Skeletal muscle tissue (tissue), 4 donors: Measurements from ENCODE around the gene RELA. TPM values are rescaled to one million over a fixed set of nuclear protein-coding genes. Genes with fewer than 3 reads are reported as not detected.
"Not testable (repeated sequence)": the region's sequence is repeated elsewhere in the genome, so short reads cannot be mapped to it uniquely, and the experiment has no call there.

Source experiments
- H3K27ac ChIP-seq: one replicate; pipeline ENCODE4 v1.7.0; 2013; ENCODE audit warnings: mild to moderate bottlenecking, low read depth, low read length, inconsistent platforms
- H3K27me3 ChIP-seq, 3 donors: one replicate each; pipeline ENCODE4 v1.7.0; 2013; ENCODE audit warnings: low read length in 3 of 3; ENCODE audit not compliant: control insufficient read depth in 3 of 3, insufficient read depth in 3 of 3
- H3K36me3 ChIP-seq, 3 donors: one replicate each; pipeline ENCODE4 v1.7.0; 2013; ENCODE audit warnings: low read length in 3 of 3; ENCODE audit not compliant: control insufficient read depth in 3 of 3, insufficient read depth in 3 of 3
- H3K4me1 ChIP-seq, 3 donors: one replicate each; pipeline ENCODE4 v1.7.0; 2013; ENCODE audit warnings: low read length in 3 of 3, mild to moderate bottlenecking in 3 of 3; ENCODE audit not compliant: control insufficient read depth in 3 of 3, insufficient read depth in 3 of 3
- H3K4me3 ChIP-seq, 3 donors: one replicate each; pipeline ENCODE4 v1.7.0; 2013; ENCODE audit warnings: low read length in 3 of 3
- H3K9ac ChIP-seq, 3 donors: one replicate each; pipeline ENCODE4 v1.7.0; 2013; ENCODE audit warnings: low read length in 3 of 3, mild to moderate bottlenecking in 3 of 3, moderate library complexity in 2 of 3, low read depth in 1 of 3
- H3K9me3 ChIP-seq, 3 donors: one replicate each; pipeline ENCODE4 v1.7.0; 2013; ENCODE audit warnings: low read length in 3 of 3; ENCODE audit not compliant: control insufficient read depth in 3 of 3
- total RNA-seq: library from RNA; depleted of rRNA; stranded (reverse); fragments of >200 nt; gene quantifications from one replicate; pipeline ENCODE4 v1.2.3, GENCODE V29; 2014
- donor health status: Osteomylitis.

The RELA gene
- total RNA-seq, 1 donor from 2014 or later, result 13.0 TPM

DNA sequence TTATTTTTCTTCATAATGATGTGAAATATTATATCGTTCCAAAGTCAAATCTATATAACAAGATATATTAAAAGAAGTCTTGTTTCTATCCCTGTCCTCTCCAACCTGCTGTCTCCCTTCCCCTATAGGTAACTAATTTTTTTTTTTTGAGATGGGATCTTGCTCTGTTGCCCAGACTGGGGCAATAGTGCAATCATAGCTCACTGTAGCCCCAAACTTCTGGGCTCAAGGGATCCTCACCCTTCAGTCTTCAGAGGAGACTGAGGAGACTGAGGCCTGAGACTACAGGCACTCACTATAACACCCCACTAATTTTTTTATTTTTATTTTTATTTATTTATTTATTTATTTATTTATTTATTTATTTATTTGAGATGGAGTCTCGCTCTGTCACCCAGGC, 10.3 kb upstream of the RELA start:
- no peak overlapping the region for H3K4me3 ChIP-seq
- no peaks in the 10 kb centered on the region for H3K36me3 ChIP-seq
- H3K9ac ChIP-seq, result no peak overlapping the region
- no peaks in the 10 kb centered on the region for H3K27me3 ChIP-seq
- no peaks in the 10 kb centered on the region for H3K9me3 ChIP-seq
- H3K4me1 ChIP-seq, result no peaks in the 10 kb centered on the region
- H3K27ac ChIP-seq, result no peak overlapping the region

GRCh38 chr11:65672180-65672860, 9.6 kb upstream of the RELA start:
- H3K27me3 ChIP-seq, result no peaks in the 10 kb centered on the region

GRCh38 chr11:65663639-65664200, 1.0 kb upstream of the RELA start:
- Histone ChIP-seq H3K36me3 (peaks cover 24 to 28% (median 25%) of the 10 kb centered on the region in 3 donors), H3K4me1 (peaks cover 14 to 23% (median 19%) of the 10 kb centered on the region in 3 donors), H3K4me3 (peak overlapping the region; percentile 80 to 95 (median 86)), H3K9me3 (no peaks in the 10 kb centered on the region), H3K27ac (peak overlapping the region; percentile 98), H3K9ac (peak overlapping the region; percentile 92 to 99 (median 97)), H3K27me3 (no peaks in the 10 kb centered on the region)

More at GRCh38 chr11:65672180-65672860, 9.6 kb upstream of the RELA start:
- H3K27ac ChIP-seq, result no peak overlapping the region
- H3K36me3 ChIP-seq, result no peaks in the 10 kb centered on the region
- no peaks in the 10 kb centered on the region for H3K4me1 ChIP-seq
- H3K9me3 ChIP-seq, result no peaks in the 10 kb centered on the region
- H3K9ac ChIP-seq, result no peak overlapping the region
- no peak overlapping the region for H3K4me3 ChIP-seq

DNA sequence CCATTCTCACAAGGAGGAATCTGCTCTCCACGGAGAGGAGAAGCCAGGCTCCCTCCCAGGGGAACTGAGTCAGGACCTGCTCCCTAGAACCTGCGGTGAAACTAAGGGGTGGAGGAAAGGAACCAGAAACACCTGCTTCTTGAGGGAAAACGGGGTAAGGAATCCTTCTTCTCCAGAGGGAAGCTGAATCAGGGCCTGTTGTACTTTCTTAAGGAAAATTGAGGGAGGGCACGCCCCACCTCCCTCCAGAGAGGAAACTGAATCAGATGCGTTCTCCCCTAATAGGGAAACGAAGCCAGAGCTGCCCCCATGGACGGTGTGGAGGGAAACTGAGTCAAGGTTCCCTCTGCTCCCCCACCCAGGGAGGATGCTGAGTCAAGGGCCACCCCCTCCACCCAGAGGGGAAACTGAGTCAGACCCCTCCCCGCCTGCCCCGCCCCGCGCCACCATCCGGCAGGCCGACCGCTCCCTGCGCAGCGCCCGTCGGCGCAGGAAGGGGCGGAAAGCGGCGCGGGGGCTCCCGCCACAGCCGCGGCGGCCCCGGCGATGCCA, 393 bp downstream of the RELA start:
- peak overlapping the region; percentile 98 for H3K27ac ChIP-seq
- peaks cover 14 to 23% (median 19%) of the 10 kb centered on the region in 3 donors for H3K4me1 ChIP-seq
- H3K36me3 ChIP-seq, result peaks cover 38 to 42% (median 39%) of the 10 kb centered on the region in 3 donors
- no peaks in the 10 kb centered on the region for H3K27me3 ChIP-seq
- H3K4me3 ChIP-seq, result peak overlapping the region; percentile 86 to 97 (median 95)
- no peaks in the 10 kb centered on the region for H3K9me3 ChIP-seq
- H3K9ac ChIP-seq, result peak overlapping the region; percentile 96 to 97 (median 97)

GRCh38 chr11:65661599-65662246, 993 bp downstream of the RELA start:
- Histone ChIP-seq H3K9me3 (no peaks in the 10 kb centered on the region), H3K4me3 (peak overlapping the region; percentile 86 to 97 (median 95)), H3K9ac (peak overlapping the region; percentile 96 to 97 (median 97)), H3K4me1 (peaks cover 14 to 23% (median 19%) of the 10 kb centered on the region in 3 donors), H3K36me3 (peaks cover 43 to 47% (median 44%) of the 10 kb centered on the region in 3 donors), H3K27ac (peak overlapping the region; percentile 98), H3K27me3 (no peaks in the 10 kb centered on the region)

DNA sequence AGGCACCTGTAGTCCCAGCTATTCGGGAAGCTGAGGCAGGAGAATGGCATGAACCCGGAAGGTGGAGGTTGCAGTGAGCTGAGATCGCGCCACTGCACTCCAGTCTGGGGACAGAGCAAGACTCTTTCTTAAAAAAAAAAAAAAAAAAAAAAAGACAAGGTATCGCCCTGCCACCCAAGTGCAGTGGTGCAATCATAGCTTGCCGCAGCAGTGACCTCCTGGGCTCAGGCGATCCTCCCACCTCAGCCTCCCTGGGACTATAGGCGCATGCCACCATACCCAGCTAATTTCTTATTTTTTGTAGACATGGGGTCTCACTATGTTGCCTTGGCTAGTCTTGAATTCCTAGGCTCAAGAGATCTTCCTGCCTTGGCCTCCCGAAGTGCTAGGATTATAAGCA, 1.8 kb downstream of the RELA start:
- Histone ChIP-seq H3K4me1 (peaks cover 14 to 23% (median 19%) of the 10 kb centered on the region in 3 donors), H3K9ac (peak overlapping the region in 1 of 3 donors; percentile 97), H3K36me3 (peaks cover 50% of the 10 kb centered on the region in 3 donors), H3K4me3 (peak overlapping the region in 1 of 3 donors; percentile 95)
- H3K27me3 ChIP-seq, H3K9me3 ChIP-seq, H3K27ac ChIP-seq: not testable (repeated sequence)

DNA sequence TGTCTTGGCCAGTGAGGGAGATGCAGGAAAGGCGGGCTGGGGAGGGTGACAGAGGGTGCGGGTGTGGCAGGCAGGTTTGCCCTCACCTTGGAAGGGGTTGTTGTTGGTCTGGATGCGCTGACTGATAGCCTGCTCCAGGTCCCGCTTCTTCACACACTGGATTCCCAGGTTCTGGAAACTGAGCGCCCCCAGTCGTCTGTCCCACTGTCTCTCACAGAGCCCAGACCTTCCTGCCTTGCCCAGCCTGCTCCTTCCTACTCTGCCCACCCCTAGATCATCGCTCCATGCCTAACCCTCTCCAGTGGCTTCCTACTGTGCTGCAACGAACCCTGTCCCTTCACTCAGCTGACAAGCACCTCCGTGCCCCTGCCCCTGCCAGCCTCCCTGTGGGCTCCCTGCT, 2.7 kb downstream of the RELA start:
- H3K36me3 ChIP-seq, result peaks cover 59% of the 10 kb centered on the region in 3 donors
- H3K9me3 ChIP-seq, result no peaks in the 10 kb centered on the region
- no peak overlapping the region for H3K27ac ChIP-seq
- H3K4me3 ChIP-seq, result no peak overlapping the region
- H3K9ac ChIP-seq, result peak overlapping the region in 1 of 3 donors; percentile 33
- H3K4me1 ChIP-seq, result peaks cover 14 to 25% (median 19%) of the 10 kb centered on the region in 3 donors
- no peaks in the 10 kb centered on the region for H3K27me3 ChIP-seq

DNA sequence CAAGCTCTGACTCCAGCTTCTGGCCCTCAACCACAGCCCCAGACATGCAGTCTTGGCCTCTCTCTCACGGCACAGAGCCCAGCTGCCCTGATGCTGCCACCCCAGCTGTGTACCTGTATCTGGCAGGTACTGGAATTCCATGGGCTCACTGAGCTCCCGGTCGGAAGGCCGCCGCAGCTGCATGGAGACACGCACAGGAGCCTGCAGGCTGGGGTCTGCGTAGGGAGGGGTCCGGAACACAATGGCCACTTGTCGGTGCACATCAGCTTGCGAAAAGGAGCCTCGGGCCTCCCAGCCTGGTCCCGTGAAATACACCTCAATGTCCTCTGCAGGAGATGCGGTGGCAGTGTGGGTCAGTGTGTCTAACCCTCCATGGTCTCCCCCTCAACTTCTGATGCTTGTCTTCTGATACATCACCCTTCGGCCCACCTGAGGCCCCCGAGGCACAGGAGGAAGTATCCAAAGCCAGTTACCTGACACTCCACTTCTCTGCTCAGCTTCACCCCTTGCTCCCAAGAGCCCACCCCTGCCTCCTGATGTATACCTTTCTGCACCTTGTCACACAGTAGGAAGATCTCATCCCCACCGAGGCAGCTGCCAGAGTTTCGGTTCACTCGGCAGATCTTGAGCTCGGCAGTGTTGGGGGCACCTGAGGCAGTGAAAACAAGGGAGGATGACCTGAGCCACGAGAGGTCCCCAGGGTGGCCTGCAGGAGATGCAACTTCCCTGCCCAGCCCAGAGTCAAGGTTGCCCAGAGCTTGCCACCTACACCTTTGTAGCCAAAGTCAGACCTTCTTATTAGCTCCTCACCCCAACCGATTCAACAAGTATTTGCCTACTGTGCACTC, 4.3 kb downstream of the RELA start:
- Histone ChIP-seq H3K4me3 (no peak overlapping the region), H3K9me3 (no peaks in the 10 kb centered on the region), H3K4me1 (peaks cover 22 to 31% (median 25%) of the 10 kb centered on the region in 3 donors), H3K36me3 (peaks cover 66 to 71% (median 67%) of the 10 kb centered on the region in 3 donors), H3K9ac (no peak overlapping the region), H3K27ac (no peak overlapping the region), H3K27me3 (no peaks in the 10 kb centered on the region)

DNA sequence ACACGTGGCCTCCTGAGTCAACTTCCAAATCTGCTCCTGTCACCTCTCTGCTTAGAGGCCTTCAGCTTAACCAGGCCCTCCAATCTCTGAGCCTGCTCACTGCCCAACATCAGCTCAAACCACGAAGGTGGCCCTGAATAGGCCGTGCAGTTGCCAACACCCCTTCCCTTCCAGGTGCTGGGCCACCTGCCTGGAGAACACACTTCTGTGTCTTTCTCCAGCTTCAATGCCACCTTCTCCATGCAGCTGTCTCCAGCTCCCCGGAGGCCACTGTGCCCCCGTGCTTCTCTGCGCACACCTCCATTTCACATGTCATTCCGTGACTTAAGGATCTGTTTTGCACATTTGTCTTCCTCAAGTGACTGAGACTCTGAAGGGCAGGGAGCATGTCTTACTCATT, 5.3 kb downstream of the RELA start:
- Histone ChIP-seq H3K9me3 (no peaks in the 10 kb centered on the region), H3K36me3 (peaks cover 66 to 71% (median 67%) of the 10 kb centered on the region in 3 donors), H3K4me1 (peaks cover 27 to 37% (median 31%) of the 10 kb centered on the region in 3 donors), H3K27ac (no peak overlapping the region), H3K9ac (no peak overlapping the region), H3K4me3 (no peak overlapping the region), H3K27me3 (no peaks in the 10 kb centered on the region)
